Measurements from ENCODE around the gene NT5M.

NT5M gene

GRCh38 chr17:17366941-17367875, 64.0 kb downstream of the NT5M start:
- no peak overlapping the region for H3K27ac ChIP-seq
- TF ChIP-seq CTCF (conservative IDR thresholded peaks at IDR 0.05): no peak

- H3K27ac ChIP-seq: no peak overlapping the region
- TF ChIP-seq CTCF (conservative IDR thresholded peaks at IDR 0.05): no peak
Measured at GRCh38 chr17:17367931-17368330, 64.8 kb downstream of the NT5M start.

GRCh38 chr17:17370711-17371110, 67.5 kb downstream of the NT5M start:
- no peak overlapping the region for H3K27ac ChIP-seq
- TF ChIP-seq CTCF (conservative IDR thresholded peaks at IDR 0.05): no peak

- H3K27ac ChIP-seq: no peak overlapping the region
- no peak for TF ChIP-seq CTCF (conservative IDR thresholded peaks at IDR 0.05)
Measured at GRCh38 chr17:17372856-17373520, 69.8 kb downstream of the NT5M start.

GRCh38 chr17:17375841-17376240, 72.7 kb downstream of the NT5M start:
- no peak for TF ChIP-seq CTCF (conservative IDR thresholded peaks at IDR 0.05)
- H3K27ac ChIP-seq: no peak overlapping the region

GRCh38 chr17:17376362-17376761, 73.2 kb downstream of the NT5M start:
- TF ChIP-seq CTCF (conservative IDR thresholded peaks at IDR 0.05): no peak
- H3K27ac ChIP-seq: no peak overlapping the region

Data from VCaP (cell line).